ENCODE measurements around the gene SEMA3G. TPM values are rescaled to one million over a fixed set of nuclear protein-coding genes. Genes with fewer than 3 reads are reported as not detected.
A peak's percentile ranks its signal among the peaks of the same experiment; 100 is the strongest.

Gene SEMA3G
- total RNA-seq, 2 experiments from 2014 or later: 0.34 to 0.69 TPM

DNA sequence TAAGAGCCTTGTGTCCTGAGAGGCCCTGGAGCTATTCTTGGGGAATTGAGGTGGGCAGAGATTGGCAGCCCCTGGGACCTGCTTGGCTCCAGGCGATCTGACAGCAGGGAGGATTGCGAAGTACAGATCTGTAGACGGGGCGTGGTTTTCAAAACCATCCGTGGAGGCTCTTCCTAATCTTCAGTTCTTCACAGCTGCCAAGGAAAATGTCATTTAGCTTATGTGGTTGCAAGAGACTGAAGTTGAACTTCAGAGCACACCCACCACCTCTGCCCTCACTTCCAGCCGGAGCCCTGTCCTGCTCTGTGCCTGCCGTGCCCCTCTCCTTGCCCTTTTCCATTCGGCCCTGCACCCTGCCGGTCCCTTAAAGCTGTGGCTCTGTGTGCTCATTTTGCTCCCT is 23.4 kb upstream of the SEMA3G start:
- Mint-ChIP-seq H3K9me3 (no peaks in the 10 kb centered on the region), H3K36me3 (ENCODE audit: low read depth) (peaks cover 50% of the 10 kb centered on the region), H3K27me3 (no peaks in the 10 kb centered on the region), H3K4me1 (ENCODE audit: low read depth) (peaks cover 5% of the 10 kb centered on the region), H3K4me3 (no peak overlapping the region), H3K27ac (no peak overlapping the region)
- Histone ChIP-seq H3K4me1 (ENCODE audit: insufficient read depth, low read length) (no peaks in the 10 kb centered on the region), H3K36me3 (ENCODE audit: insufficient read depth, low read length) (peaks cover 49% of the 10 kb centered on the region), H3K4me3 (ENCODE audit: low read length) (no peak overlapping the region), H3K27me3 (ENCODE audit: control insufficient read depth in 1 of 2, insufficient read depth in 2 of 2, low read length in 2 of 2) (no peaks in the 10 kb centered on the region), H3K27ac (ENCODE audit: low read depth in 1 of 2, low read length in 2 of 2) (no peak overlapping the region), H3K9me3 (ENCODE audit: control insufficient read depth in 1 of 2, insufficient read depth in 1 of 2, low read length in 2 of 2) (no peaks in the 10 kb centered on the region)
- no peak for ATAC-seq (ENCODE audit: poor library complexity)
- no peak for DNase-seq
- no peak for TF ChIP-seq CTCF (IDR thresholded peaks at IDR 0.05)
- intact Hi-C loops (cut with DNase I, micrococcal nuclease): no loop called here
- ChIA-PET POLR2A (no interaction called here), CTCF (no interaction called here)

- no peak for TF ChIP-seq CTCF (IDR thresholded peaks at IDR 0.05)
- H3K27ac Mint-ChIP-seq: no peak overlapping the region
- H3K9me3 Mint-ChIP-seq: no peaks in the 10 kb centered on the region
- POLR2A ChIA-PET: no interaction called here
- Histone ChIP-seq H3K27ac (ENCODE audit: low read depth in 1 of 2, low read length in 2 of 2) (no peak overlapping the region), H3K4me3 (ENCODE audit: low read length) (no peak overlapping the region), H3K9me3 (ENCODE audit: control insufficient read depth in 1 of 2, insufficient read depth in 1 of 2, low read length in 2 of 2) (no peaks in the 10 kb centered on the region), H3K36me3 (ENCODE audit: insufficient read depth, low read length) (peaks cover 36% of the 10 kb centered on the region), H3K4me1 (ENCODE audit: insufficient read depth, low read length) (no peaks in the 10 kb centered on the region), H3K27me3 (ENCODE audit: control insufficient read depth in 1 of 2, insufficient read depth in 2 of 2, low read length in 2 of 2) (no peaks in the 10 kb centered on the region)
- no peak overlapping the region for H3K4me3 Mint-ChIP-seq
- H3K4me1 Mint-ChIP-seq (ENCODE audit: low read depth): peaks cover 10% of the 10 kb centered on the region
- CTCF ChIA-PET: interaction anchor here (1.5 kb wide), 1 partner anchor 16 kb away, joined by 3 read pairs; no protein-coding TSS in a partner anchor
- H3K36me3 Mint-ChIP-seq (ENCODE audit: low read depth): peaks cover 56% of the 10 kb centered on the region
- ATAC-seq (ENCODE audit: poor library complexity) (no peak), DNase-seq (peak in 1 of 14 experiments; percentile 32)
- no peaks in the 10 kb centered on the region for H3K27me3 Mint-ChIP-seq
- intact Hi-C loops (cut with DNase I, micrococcal nuclease): no loop called here
Measured at GRCh38 chr3:52463416-52463815, 18.5 kb upstream of the SEMA3G start.

DNA sequence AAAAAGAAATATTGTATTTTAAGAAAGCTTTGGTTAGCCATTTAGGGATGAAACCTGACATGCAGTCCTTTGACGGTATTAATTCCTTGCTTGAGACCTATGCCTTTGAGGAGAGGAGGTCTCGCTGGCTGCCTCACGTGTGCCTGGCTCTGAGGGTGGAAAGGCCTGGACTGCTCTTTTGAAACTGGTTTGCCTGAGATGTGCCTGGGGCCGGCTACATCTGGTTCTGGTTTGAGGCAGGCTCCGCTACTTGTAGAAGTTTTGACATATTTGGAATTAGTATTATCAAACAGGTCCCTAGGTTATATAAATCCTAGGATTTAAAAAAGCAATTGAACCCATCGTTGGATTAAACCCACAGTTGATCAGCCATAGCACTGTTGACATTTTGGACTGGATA is 17.0 kb upstream of the SEMA3G start:
- CTCF ChIA-PET: interaction anchor here (1.5 kb wide), 1 partner anchor 15 kb away, joined by 3 read pairs; no protein-coding TSS in a partner anchor
- Histone ChIP-seq H3K36me3 (ENCODE audit: insufficient read depth, low read length) (peaks cover 38% of the 10 kb centered on the region), H3K27me3 (ENCODE audit: control insufficient read depth in 1 of 2, insufficient read depth in 2 of 2, low read length in 2 of 2) (no peaks in the 10 kb centered on the region), H3K27ac (ENCODE audit: low read depth in 1 of 2, low read length in 2 of 2) (no peak overlapping the region), H3K9me3 (ENCODE audit: control insufficient read depth in 1 of 2, insufficient read depth in 1 of 2, low read length in 2 of 2) (no peaks in the 10 kb centered on the region), H3K4me3 (ENCODE audit: low read length) (no peak overlapping the region), H3K4me1 (ENCODE audit: insufficient read depth, low read length) (peaks cover 7% of the 10 kb centered on the region)
- no peak overlapping the region for H3K27ac Mint-ChIP-seq
- ATAC-seq (ENCODE audit: poor library complexity) (no peak), DNase-seq (no peak)
- no peaks in the 10 kb centered on the region for H3K27me3 Mint-ChIP-seq
- POLR2A ChIA-PET: no interaction called here
- no peaks in the 10 kb centered on the region for H3K9me3 Mint-ChIP-seq
- intact Hi-C loops (cut with DNase I, micrococcal nuclease): no loop called here
- peaks cover 21% of the 10 kb centered on the region for H3K4me1 Mint-ChIP-seq (ENCODE audit: low read depth)
- peaks cover 67% of the 10 kb centered on the region for H3K36me3 Mint-ChIP-seq (ENCODE audit: low read depth)
- no peak for TF ChIP-seq CTCF (IDR thresholded peaks at IDR 0.05)
- H3K4me3 Mint-ChIP-seq: no peak overlapping the region

Measured in CD4-positive, alpha-beta T cell (primary cell).